Activated effector memory CD4-positive, alpha-beta T cell treated with Interleukin-2 at 50 U/mL for 16 hours (primary cell): Measurements from ENCODE around the gene ZNF45.
A peak's percentile ranks its signal among the peaks of the same experiment; 100 is the strongest.
"Not testable (repeated sequence)": the region's sequence is repeated elsewhere in the genome, so short reads cannot be mapped to it uniquely, and the experiment has no call there.

Experiments used
- DNase-seq: peaks from one replicate; pipeline ENCODE4 v3.0.0-alpha.2; 2020

Gene ZNF45

DNA sequence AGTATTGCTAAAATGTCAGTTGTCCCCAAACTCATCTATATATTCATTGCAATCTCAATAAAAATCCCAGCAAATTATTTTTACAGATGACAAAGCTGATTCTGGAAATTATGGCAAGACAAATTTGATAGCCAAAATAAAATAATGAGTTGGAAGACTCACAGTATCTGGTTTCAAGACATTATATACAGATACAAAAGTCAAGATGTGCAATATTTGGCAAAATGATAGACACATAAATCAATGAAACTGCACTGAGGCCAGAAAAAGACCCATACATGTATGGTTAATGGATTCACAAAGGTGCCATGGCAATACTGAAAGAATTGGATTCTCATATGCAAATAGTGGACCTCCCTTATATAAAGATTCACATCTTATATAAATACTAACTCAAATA is 24.2 kb downstream of the ZNF45 start:
- DNase-seq, result no peak

DNA sequence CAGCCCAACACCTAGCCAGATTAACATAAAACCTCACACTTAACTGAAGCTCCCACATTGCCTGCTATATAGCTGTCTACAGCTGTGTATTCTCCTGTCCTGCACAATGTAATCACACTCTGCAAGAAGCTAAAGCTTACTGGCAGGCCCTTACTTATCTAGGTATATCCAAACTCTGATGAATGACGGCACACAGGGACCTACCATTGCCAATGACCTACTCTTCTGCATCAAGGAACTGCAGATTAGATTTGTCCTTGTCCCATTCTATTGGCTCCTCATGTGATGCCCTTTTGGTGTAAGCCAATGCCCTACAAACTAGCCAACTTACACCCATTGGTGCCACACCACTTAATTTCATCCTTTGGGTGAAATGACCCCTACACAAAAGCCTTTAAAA is 26.4 kb downstream of the ZNF45 start:
- DNase-seq, result no peak

DNA sequence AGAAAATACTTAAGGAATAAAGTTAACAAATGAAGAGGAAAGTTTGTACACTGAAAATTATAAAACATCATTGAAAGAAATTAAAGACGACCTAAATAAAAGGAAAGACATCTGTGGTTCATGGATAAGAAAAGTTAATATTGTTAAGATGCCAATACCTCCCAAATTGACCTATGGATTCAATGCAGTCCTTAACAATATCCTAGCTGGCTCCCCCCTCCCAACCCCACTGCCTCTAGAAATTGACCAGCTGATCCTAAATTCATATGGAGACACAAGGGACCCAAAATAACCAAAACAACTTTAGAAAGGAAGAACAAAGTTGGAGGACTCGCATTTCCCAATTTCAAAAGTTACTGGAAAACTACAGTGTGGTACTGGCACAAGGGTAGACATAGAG is 28.3 kb downstream of the ZNF45 start:
- no peak for DNase-seq

DNA sequence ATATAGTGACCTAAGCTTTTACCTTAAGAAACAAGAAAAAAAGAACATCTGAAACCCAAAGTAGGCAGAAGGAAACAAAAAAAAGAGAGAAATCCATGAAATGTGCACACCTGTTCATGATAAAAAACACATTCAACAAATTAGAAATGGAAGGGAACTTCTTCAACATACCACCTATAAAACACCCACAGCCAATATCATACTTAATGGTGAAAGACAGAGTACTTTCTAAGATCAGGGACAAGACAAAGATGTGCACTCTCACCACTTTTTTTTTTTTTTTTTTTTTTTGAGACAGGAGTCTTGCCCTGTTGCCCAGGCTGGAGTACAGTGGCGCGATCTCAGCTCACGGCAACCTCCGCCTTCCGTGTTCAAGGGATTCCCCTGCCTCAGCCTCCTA is 29.2 kb downstream of the ZNF45 start:
- no peak for DNase-seq

DNA sequence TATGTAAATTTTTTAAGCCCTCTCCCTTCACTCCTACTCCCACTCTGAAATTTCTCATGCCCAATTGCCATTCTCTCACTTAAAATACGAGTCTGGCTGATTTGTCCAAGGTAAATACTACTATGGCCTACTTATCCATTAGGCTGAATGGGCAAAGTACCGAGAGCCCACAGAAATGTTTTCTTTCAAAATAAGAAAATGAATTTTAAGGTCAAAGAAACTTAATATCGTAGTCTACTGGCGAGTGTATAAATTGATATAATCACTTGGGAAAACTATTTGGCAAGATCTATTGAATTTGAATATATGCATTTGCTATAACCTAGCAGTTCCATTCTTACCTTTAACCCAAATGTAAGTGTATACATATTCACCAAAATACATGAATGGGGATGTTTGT is 32.7 kb downstream of the ZNF45 start:
- no peak for DNase-seq

DNA sequence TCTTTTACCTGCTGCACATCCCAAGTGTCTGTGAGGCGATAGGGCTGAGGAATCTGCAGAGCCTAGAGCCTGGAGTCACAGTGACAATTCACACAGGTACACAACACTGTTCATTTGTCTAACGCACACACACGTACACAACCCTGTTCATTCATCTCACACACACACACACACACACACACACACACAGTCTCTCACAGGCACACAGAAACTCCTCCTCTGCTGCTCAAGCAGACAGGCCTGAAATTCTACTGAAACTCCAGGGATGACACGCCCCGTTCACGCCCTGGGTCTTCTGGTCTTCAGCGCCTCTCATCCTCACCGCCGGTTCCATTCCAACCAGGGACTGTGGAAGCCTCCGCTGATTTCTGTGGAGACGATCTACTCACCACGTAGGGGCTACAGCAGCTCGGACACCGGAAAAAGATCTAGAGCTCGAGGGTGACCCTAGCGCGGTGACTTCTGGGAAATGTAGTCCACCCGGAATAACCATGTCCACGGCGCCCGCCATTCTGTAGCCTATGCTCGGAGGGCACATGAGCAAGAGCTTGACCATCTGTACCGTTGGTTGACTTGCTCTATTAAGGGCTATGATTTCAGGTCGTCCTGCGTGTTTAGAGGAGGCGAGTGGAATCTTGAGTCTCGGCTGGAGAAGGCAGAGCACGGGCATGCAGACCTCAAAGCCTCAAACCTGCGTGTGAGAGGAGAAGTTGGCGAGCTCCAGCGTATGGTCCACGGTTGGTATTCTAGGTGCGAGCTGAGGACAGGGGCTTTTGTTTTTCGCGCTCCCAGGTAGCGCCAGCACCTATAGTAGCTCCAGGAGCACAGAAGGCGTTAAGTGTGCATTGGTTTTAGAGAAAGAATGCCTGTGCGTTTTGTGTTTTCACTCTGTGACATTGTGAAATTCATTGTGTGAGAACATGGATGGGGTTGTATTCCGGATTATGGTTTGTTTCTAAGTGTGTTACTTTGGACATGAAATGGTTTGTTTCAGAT is 33.4 kb downstream of the ZNF45 start:
- peak; percentile 44 for DNase-seq

DNA sequence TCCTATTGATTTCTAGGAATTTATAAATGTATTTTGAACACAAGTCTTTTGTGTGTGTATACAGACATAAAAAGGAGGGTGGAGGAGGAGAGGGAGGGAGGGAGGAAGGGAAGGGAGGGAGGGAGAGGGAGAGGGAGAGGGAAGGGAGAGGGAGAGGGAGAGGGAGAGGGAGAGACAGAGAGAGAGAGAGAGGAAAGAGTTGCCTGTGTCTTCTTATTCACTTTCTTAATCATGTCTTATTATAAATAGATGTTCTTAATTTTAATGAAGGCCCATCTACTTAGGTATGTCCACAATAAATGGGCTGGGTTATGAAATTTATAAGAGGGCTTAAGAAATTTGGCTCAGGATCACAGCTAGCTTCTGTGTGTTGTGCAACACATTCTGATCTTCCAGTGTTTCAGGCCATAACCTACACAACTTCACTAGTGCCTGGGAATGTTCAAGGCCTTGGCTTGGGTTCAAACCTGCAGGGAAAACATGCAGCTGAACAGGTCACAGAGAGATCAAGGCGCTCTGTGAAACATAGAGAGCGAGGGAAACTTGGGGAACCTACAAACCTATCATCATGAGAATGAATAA is 39.3 kb downstream of the ZNF45 start:
- no peak for DNase-seq

DNA sequence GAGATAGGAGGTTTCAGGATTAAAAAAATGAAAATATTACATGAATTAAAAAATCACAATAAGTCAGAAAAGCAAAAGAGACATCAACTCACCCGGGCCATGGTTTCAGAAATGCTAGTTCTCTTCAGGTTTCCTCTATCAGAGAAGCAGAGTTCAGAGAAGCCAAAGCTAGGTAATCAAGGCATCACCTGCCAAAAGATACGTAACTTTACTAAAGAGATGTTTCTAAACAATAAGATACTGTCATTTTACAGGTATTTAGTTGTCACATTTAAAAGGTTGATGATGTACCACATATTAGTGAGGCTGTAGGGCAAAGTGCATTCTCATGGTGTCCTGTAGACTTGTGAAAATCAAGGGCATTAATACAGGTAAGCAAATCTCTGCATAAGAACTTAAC is 51.2 kb downstream of the ZNF45 start, which contains the start of gene ZNF404:
Gene ZNF404, minus strand, starts transcription at position 101 of the 400 bp plus-strand sequence.
- no peak for DNase-seq

DNA sequence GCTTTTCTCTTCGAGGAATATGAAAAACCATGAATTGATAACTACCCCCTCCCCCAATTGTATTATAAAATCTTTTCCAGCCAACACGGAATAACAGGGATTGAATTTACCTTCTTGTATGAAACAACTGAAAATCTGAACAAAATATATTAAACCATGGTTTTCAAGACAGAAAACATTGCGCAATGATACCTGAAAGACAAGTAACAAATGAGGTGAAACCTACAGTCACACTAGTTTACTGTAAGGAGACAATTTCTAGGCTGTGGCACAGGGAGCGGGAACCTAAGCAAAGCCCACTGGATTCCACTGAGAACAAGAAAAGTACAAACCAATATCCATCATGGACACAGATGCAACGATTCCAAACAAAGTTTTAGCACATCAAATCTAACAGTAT is 54.6 kb downstream of the ZNF45 start:
- DNase-seq, result no peak

DNA sequence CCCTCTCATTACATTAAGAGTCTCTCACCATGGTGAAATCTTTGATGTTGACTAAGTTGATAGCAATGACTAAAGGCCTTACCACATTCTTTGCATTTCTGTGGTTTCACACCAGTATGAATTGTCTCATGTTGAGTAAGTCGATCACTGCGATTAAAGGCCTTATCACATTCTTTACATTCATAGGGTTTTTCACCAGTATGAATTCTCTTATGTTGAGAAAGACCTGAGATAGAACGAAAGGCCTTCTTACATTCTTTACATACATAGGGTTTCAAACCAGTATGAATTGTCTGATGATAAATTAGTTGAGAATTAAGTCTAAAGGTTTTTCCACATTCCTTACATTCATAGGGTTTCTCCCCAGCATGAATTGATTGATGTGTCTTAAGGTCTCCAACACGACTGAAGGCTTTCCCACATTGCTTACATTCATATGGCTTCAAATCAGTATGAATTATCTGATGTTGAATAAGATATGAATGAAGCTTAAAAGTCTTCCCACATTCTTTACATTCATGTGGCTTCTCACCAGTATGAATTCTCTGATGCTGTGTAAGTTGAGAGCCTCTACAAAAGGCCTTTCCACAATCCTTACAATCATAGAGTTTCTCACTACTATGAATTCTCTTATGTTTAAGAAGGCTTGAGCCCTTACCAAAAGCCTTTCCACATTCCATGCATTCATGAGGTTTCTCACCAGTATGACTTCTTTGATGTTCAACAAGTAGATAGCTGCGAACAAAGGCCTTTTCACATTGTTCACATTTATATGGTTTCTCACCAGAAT is 62.3 kb downstream of the ZNF45 start:
- DNase-seq, result no peak

DNA sequence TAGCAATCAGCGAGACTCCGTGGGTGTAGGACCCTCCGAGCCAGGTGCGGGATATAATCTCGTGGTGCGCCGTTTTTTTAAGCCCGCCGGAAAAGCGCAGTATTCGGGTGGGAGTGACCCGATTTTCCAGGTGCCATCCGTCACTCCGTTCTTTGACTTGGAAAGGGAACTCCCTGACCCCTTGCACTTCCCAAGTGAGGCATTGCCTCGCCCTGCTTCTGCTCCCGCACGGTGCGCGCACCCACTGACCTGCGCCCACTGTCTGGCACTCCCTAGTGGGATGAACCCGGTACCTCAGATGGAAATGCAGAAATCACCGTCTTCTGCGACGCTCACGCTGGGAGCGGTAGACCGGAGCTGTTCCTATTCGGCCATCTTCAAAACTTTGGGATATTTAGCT is 68.2 kb downstream of the ZNF45 start:
- DNase-seq, result not testable (repeated sequence)
